ENCODE data around the gene TLR6. TPM values are rescaled to one million over a fixed set of nuclear protein-coding genes. Genes with fewer than 3 reads are reported as not detected.

TLR6 gene
- total RNA-seq, 2 experiments from 2014 or later: 1.6 to 2.0 TPM

DNA sequence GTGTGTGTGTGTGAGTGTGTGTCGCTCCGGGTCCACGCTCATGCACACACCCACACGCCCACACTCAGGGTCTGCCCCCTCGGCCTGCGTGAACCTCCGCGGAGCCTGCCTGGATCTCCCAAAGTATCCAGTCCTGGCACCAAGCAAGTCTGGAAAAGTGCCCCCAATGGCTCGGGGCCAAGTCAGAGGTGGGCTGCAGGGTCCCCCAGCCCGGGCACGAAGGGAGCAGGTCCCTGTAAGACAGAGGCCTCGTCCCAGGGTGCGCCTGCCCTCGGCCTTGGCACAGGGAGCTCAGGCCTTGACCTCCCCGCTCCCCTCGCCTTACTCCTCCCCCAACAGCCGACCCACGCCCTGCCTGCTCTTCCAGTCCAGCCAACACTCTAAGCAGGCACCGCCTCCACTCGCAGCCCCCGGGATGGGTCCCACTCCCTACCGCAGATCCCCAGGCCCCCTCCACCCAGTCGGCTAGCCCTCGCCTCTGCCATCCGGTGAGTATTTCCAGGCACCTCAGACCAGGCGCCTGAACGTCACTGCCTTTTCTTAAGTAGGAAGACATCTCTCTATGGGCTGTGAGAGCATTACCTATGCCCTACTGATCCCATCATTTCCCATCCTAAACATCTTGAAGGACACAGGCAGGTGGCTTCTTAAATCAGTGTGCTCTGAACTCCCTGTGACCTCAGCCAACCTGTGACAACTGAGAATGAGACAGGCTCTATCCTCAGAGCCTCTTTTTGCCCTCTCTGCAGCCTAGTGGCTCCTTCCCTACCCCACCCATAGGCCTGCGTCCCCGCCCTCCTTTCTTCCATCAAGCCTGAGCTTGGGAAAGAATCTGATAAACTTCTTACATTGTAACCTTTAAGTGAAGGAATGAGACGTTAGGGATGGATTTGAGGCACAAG is 11.7 kb upstream of the TLR6 start:
- ATAC-seq (no peak), DNase-seq (no peak)
- peak overlapping the region; percentile 47 for H3K4me3 Mint-ChIP-seq
- H3K27ac Mint-ChIP-seq: no peak overlapping the region
- POLR2A ChIA-PET: interaction anchor here (0.6 kb wide), 1 partner anchor 532 kb away, joined by 3 read pairs; no protein-coding TSS in a partner anchor
- intact Hi-C loops (cut with micrococcal nuclease): no loop called here
- H3K27me3 Mint-ChIP-seq: peaks cover 20% of the 10 kb centered on the region
- H3K4me1 Mint-ChIP-seq (ENCODE audit: low read depth): peaks cover 13% of the 10 kb centered on the region
- H3K36me3 Mint-ChIP-seq (ENCODE audit: low read depth): no peaks in the 10 kb centered on the region
- TF ChIP-seq, protein P1, sequence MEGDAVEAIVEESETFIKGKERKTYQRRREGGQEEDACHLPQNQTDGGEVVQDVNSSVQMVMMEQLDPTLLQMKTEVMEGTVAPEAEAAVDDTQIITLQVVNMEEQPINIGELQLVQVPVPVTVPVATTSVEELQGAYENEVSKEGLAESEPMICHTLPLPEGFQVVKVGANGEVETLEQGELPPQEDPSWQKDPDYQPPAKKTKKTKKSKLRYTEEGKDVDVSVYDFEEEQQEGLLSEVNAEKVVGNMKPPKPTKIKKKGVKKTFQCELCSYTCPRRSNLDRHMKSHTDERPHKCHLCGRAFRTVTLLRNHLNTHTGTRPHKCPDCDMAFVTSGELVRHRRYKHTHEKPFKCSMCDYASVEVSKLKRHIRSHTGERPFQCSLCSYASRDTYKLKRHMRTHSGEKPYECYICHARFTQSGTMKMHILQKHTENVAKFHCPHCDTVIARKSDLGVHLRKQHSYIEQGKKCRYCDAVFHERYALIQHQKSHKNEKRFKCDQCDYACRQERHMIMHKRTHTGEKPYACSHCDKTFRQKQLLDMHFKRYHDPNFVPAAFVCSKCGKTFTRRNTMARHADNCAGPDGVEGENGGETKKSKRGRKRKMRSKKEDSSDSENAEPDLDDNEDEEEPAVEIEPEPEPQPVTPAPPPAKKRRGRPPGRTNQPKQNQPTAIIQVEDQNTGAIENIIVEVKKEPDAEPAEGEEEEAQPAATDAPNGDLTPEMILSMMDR (IDR thresholded peaks at IDR 0.05): no peak
- CTCF ChIA-PET: interaction anchor here (0.8 to 2.1 kb wide), 3 partner anchors 8 to 109 kb away, joined by 4 to 12 read pairs (median 5); no protein-coding TSS in a partner anchor
- H3K9me3 Mint-ChIP-seq: no peaks in the 10 kb centered on the region

DNA sequence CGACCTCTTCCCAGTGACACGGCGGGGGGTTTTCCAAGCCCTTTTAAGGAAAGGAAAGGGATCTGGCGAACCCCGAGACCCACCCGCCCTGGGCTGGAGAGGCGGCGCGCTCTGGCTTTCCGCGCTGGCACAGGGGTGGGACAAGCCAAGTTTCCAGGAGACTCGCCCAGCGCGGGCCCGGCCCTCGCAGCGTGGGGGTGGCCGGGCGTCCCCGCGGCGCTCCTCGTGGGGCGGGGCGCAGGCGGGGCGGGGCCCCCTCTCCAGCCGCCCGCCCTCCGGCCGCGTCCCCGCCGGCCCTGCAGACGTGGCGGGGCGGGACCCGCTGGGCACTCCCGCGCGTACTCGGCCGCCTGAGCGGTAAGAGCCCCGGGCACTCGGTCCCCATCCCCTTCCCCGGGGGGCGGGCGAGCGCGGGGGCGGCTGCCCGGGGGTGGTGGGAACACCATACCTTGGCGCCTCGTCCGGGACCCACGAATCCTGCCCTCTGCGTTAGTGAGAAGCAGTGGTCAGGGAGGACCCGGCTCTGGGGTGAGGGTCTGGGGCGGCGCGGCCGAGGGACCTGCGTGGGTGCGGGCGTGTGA is 11.0 kb upstream of the TLR6 start, which contains the start of gene FAM114A1:
Gene FAM114A1 (plus strand): TSS at position 329 of the 581 bp plus-strand sequence. CDS start 10,273 bp downstream, outside the sequence.
- POLR2A ChIA-PET: no interaction called here
- DNase-seq (peak; percentile 20), ATAC-seq (peak; percentile 77)
- Mint-ChIP-seq H3K4me1 (ENCODE audit: low read depth) (peaks cover 13% of the 10 kb centered on the region), H3K4me3 (peak within 1 kb of the TSS; percentile 67), H3K27me3 (peaks cover 20% of the 10 kb centered on the region), H3K36me3 (ENCODE audit: low read depth) (no peaks in the 10 kb centered on the region), H3K9me3 (no peaks in the 10 kb centered on the region), H3K27ac (peak within 1 kb of the TSS; percentile 22)
- CTCF ChIA-PET: interaction anchor here (0.8 to 2.2 kb wide), 4 partner anchors 12 to 108 kb away, joined by 3 to 9 read pairs (median 6); partner anchors contain the start of genes TLR1 and TLR10
- TF ChIP-seq, protein P1 (IDR thresholded peaks at IDR 0.05): no peak
- intact Hi-C loops (cut with micrococcal nuclease): no loop called here

DNA sequence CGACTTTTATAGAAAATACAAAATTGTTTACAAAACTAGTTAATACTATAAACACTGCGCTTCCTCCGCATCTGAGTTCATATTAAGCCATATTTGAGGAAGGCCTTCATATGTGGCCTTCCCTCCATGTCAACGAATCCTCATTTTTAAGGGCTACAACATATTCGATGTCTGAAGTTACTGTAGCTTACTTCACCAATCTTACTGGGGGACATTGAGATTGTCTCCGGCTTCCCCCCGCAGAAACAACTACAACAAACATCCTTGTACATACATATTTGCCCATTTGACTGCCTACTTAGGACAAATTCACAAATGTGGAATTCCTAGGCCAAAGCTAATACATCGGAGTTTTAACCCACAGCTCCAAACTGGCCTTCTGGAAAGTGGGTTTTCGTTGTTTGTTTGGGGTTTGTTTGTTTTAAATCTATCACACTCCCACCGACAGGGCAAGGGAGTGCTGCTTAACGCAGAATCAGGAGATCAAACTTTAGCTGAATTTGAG is 10.4 kb upstream of the TLR6 start:
- H3K27me3 Mint-ChIP-seq: peaks cover 20% of the 10 kb centered on the region
- ChIA-PET POLR2A (no interaction called here), CTCF (interaction anchor here (0.8 to 2.2 kb wide), 4 partner anchors 11 to 108 kb away, joined by 3 to 9 read pairs (median 6); partner anchors contain the start of genes TLR1 and TLR10)
- H3K36me3 Mint-ChIP-seq (ENCODE audit: low read depth): no peaks in the 10 kb centered on the region
- intact Hi-C loops (cut with micrococcal nuclease): no loop called here
- peak overlapping the region; percentile 22 for H3K27ac Mint-ChIP-seq
- DNase-seq (no peak), ATAC-seq (peak; percentile 5)
- H3K9me3 Mint-ChIP-seq: no peaks in the 10 kb centered on the region
- peak overlapping the region; percentile 67 for H3K4me3 Mint-ChIP-seq
- H3K4me1 Mint-ChIP-seq (ENCODE audit: low read depth): peaks cover 13% of the 10 kb centered on the region
- TF ChIP-seq, protein P1 (IDR thresholded peaks at IDR 0.05): no peak

DNA sequence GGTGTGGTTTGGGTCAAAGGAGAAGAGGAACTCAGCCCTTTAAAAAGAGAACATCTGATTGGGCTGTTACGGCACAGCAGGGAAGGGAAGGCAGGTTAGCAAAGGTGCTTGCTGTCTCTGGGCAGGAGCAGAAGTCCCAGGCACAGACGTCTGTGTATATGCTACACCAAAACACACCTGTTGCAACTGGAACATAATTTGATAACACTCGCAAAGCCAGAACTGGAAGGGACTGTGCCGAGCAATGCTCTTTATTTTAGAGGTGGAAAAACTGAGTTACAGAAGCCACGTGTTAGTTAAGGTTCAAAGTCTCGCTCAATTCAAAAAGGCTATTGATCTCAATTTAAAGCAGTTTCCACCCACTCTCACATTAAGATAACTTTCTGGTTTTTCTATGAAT is 8.8 kb upstream of the TLR6 start:
- TF ChIP-seq, protein P1 (IDR thresholded peaks at IDR 0.05): no peak
- peak; percentile 51 for ATAC-seq
- ChIA-PET CTCF (interaction anchor here (1.1 to 2.2 kb wide), 4 partner anchors 9 to 106 kb away, joined by 3 to 9 read pairs (median 6); no protein-coding TSS in a partner anchor), POLR2A (no interaction called here)
- H3K36me3 Mint-ChIP-seq (ENCODE audit: low read depth): no peaks in the 10 kb centered on the region
- intact Hi-C loops (cut with micrococcal nuclease): no loop called here
- no peaks in the 10 kb centered on the region for H3K9me3 Mint-ChIP-seq
- DNase-seq: peak; percentile 16
- peaks cover 13% of the 10 kb centered on the region for H3K4me1 Mint-ChIP-seq (ENCODE audit: low read depth)
- H3K27ac Mint-ChIP-seq: no peak overlapping the region
- H3K4me3 Mint-ChIP-seq: no peak overlapping the region
- H3K27me3 Mint-ChIP-seq: peaks cover 23% of the 10 kb centered on the region

Data from activated CD8-positive, alpha-beta T cell treated with anti-CD3 and anti-CD28 coated beads for 36 hours (primary cell).